HG02981 (cell line): ENCODE data around the gene TRMT11.
"Not testable (repeated sequence)": the region's sequence is repeated elsewhere in the genome, so short reads cannot be mapped to it uniquely, and the experiment has no call there.

Experiments used
- ATAC-seq: cut with Tn5 transposase; IDR thresholded peaks from one replicate; pipeline ENCODE4 v1.9.1; 2021; ENCODE audit warnings: mild to moderate bottlenecking, moderate library complexity; ENCODE audit not compliant: unreplicated experiment

The TRMT11 gene

GRCh38 chr6:125991653-125992052 is 5.3 kb downstream of the TRMT11 start:
- ATAC-seq: no peak

- no peak for ATAC-seq
These were observed 8.5 kb downstream of the TRMT11 start for GRCh38 chr6:125994670-125995488.

GRCh38 chr6:125995972-125996580 is 9.7 kb downstream of the TRMT11 start:
- peak; percentile 96 for ATAC-seq

- ATAC-seq: no peak
These were observed 16.7 kb downstream of the TRMT11 start for GRCh38 chr6:126002755-126003679.

DNA sequence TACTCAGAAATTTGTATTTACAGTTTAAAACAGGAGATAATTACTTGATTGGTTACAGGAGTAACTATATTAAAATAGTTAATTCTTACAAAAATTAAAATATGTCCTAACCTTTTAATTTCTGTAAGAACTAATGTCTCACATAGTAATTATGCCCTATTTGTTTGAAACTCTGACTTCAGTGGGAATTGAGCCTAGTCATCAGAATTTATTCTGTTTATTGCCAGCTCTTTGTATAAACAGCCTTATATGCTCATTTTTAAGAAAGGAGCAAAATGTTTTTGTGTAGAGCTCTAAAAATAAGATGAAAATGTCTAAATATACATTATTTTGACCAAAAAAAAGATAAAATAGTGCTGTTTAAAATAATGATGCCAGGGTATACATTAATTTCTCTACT is 21.5 kb downstream of the TRMT11 start:
- no peak for ATAC-seq

GRCh38 chr6:126010040-126010439 is 23.7 kb downstream of the TRMT11 start:
- no peak for ATAC-seq

GRCh38 chr6:126015863-126016262 is 29.5 kb downstream of the TRMT11 start:
- ATAC-seq: no peak

GRCh38 chr6:126016591-126016990 is 30.3 kb downstream of the TRMT11 start:
- no peak for ATAC-seq

- no peak for ATAC-seq
These were observed 31.3 kb downstream of the TRMT11 start for GRCh38 chr6:126017668-126018067.

GRCh38 chr6:126020305-126021050 is 34.1 kb downstream of the TRMT11 start:
- ATAC-seq: no peak

GRCh38 chr6:126023474-126023873 is 37.1 kb downstream of the TRMT11 start:
- ATAC-seq: not testable (repeated sequence)

DNA sequence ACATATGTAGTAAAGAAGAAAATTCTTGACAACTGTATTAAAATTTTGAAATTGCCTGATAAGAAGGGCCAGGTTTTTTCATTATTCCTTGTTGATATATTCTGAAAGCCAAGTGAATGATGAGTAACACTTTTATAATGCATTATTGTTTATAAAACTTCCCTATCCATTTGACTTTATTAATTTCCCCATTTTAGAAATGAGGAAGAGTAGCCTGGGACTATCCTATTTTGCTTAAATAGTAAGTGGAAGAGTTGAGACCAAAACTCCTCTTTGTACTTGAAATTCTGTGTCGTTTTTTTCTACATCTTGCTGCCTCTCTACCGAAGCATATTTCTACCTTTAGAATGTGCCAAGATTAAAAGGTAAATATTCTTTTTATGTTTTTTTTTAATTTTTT is 39.7 kb downstream of the TRMT11 start:
- no peak for ATAC-seq

DNA sequence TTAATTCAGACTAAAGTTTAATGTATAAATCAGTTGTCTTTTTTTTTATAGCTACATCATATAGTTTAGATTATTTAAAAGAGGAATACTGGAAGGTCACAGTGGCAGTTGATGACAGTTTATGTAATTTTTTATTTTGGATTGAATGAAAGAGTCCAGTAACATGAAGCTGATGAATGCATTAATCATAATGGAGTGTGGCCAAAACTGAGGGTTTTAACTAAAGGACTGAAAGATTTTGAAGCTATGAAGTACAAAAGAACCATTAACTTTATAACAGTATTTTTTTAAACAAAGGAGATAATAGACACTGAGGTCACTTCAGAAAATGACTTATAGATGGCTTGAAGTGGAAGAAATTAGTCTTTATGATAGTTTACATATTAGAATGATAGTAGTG is 41.3 kb downstream of the TRMT11 start:
- ATAC-seq: no peak

GRCh38 chr6:126030045-126030444 is 43.7 kb downstream of the TRMT11 start:
- ATAC-seq: no peak

DNA sequence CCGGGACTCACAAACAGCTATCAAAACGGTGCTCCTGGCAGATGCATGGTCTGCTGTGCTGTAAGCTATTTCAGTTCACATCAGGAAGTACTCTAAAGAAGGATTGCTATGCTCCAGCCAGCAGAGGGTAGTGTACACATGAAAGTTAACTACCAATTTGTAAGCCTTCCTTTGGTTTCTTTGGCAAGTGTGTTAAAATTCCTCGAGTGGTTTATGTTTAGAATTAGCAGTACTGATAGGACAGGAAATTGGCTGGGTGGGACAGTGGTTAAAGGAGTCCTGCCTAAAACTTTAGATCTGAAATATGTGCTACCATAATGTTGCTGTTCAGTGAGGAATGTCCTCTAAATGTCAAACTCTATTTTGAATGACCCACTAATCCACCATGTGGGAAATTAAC is 47.4 kb downstream of the TRMT11 start:
- peak; percentile 78 for ATAC-seq

GRCh38 chr6:126034656-126035055 is 48.3 kb downstream of the TRMT11 start:
- ATAC-seq: no peak

DNA sequence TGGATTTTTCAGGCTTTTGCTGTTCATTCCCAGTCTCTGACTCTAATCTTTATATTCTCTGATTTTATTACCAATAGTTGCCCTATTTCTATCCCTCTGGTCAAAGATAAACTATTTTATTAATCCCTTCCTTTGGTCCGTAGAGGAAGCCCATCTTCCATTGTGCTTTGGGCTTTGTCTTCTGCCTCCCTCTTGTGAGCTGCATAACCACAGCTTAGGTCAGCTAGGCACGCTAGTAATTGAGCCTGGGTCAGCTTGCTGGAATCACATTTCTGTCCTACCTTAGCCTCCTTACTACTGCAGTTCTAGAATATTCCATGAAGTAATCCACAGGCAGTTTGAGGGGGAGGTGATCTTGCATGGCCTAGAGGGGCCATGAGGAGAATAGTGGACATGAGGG is 49.4 kb downstream of the TRMT11 start:
- ATAC-seq: no peak

- no peak for ATAC-seq
These were observed 51.9 kb downstream of the TRMT11 start for GRCh38 chr6:126038234-126038633.

GRCh38 chr6:126039284-126039683 is 52.9 kb downstream of the TRMT11 start:
- ATAC-seq: no peak

- no peak for ATAC-seq
These were observed 54.1 kb downstream of the TRMT11 start for GRCh38 chr6:126040394-126040793.

DNA sequence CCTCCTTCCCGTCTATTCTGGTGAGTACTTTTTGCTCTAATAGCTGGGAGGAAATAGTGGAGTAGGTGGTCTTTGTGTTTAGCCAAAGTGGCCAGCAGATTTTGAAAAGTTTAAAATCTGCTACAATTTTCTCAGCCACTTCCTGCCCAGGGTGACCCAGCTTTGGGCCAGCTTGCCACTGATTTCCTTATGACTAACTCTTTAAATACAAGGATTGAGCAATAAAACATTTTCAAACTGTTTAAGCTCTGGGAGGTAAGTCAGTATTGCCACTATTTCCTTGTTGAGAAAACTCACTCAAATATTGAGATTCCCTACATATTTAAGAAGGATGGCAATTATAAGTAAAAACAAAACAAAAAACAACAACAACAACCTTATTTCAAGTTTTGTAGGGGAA is 54.5 kb downstream of the TRMT11 start:
- ATAC-seq: no peak
